ENCODE measurements around the gene CCR2. TPM values are rescaled to one million over a fixed set of nuclear protein-coding genes. Genes with fewer than 3 reads are reported as not detected.

The CCR2 gene
- total and polyA plus RNA-seq, 2 donors, result 2.4 to 7.3 TPM

- peak overlapping the region in 1 of 2 donors; percentile 42 for H3K27ac ChIP-seq (ENCODE audit: low read depth in 1 of 2, low read length in 1 of 2)
- DNase-seq (ENCODE audit: low read depth in 6 of 9, low spot score in 9 of 9), result peak in 7 of 9 donors; percentile 48 to 87 (median 68)
- peaks cover 0 to 3% of the 10 kb centered on the region in 2 donors for H3K9me3 ChIP-seq (ENCODE audit: control insufficient read depth in 2 of 2, insufficient read depth in 1 of 2, low read length in 1 of 2)
- no peaks in the 10 kb centered on the region for H3K27me3 ChIP-seq (ENCODE audit: control insufficient read depth in 2 of 2, insufficient read depth in 1 of 2, low read length in 1 of 2)
- WGBS, result 5% methylated on average over 2 of the region's 2 CpGs
- H3K4me3 ChIP-seq (ENCODE audit: low read length in 2 of 2), result no peak overlapping the region
- H3K4me1 ChIP-seq (ENCODE audit: control insufficient read depth in 2 of 2, insufficient read depth in 2 of 2, low read length in 2 of 2), result peaks cover 14 to 38% of the 10 kb centered on the region in 2 donors
- H3K36me3 ChIP-seq (ENCODE audit: control insufficient read depth in 2 of 2, insufficient read depth in 2 of 2, low read length in 1 of 2), result no peaks in the 10 kb centered on the region
Measured at GRCh38 chr3:46349484-46350261, 4.2 kb upstream of the CCR2 start.

GRCh38 chr3:46350262-46350565, 3.7 kb upstream of the CCR2 start:
- H3K27me3 ChIP-seq (ENCODE audit: control insufficient read depth in 2 of 2, insufficient read depth in 1 of 2, low read length in 1 of 2), result no peaks in the 10 kb centered on the region
- H3K36me3 ChIP-seq (ENCODE audit: control insufficient read depth in 2 of 2, insufficient read depth in 2 of 2, low read length in 1 of 2), result no peaks in the 10 kb centered on the region
- 75% methylated on average over 1 of the region's 1 CpG for WGBS
- no peak overlapping the region for H3K27ac ChIP-seq (ENCODE audit: low read depth in 1 of 2, low read length in 1 of 2)
- DNase-seq (ENCODE audit: low read depth in 6 of 9, low spot score in 9 of 9), result no peak
- H3K4me1 ChIP-seq (ENCODE audit: control insufficient read depth in 2 of 2, insufficient read depth in 2 of 2, low read length in 2 of 2), result peaks cover 14 to 38% of the 10 kb centered on the region in 2 donors
- no peak overlapping the region for H3K4me3 ChIP-seq (ENCODE audit: low read length in 2 of 2)
- peaks cover 0 to 3% of the 10 kb centered on the region in 2 donors for H3K9me3 ChIP-seq (ENCODE audit: control insufficient read depth in 2 of 2, insufficient read depth in 1 of 2, low read length in 1 of 2)

GRCh38 chr3:46351646-46352045, 2.3 kb upstream of the CCR2 start:
- H3K27me3 ChIP-seq (ENCODE audit: control insufficient read depth in 2 of 2, insufficient read depth in 1 of 2, low read length in 1 of 2), result no peaks in the 10 kb centered on the region
- peaks cover 14 to 38% of the 10 kb centered on the region in 2 donors for H3K4me1 ChIP-seq (ENCODE audit: control insufficient read depth in 2 of 2, insufficient read depth in 2 of 2, low read length in 2 of 2)

GRCh38 chr3:46353090-46353489, 821 bp upstream of the CCR2 start:
- Histone ChIP-seq H3K9me3 (ENCODE audit: control insufficient read depth in 2 of 2, insufficient read depth in 1 of 2, low read length in 1 of 2) (no peaks in the 10 kb centered on the region), H3K4me1 (ENCODE audit: control insufficient read depth in 2 of 2, insufficient read depth in 2 of 2, low read length in 2 of 2) (peaks cover 14 to 38% of the 10 kb centered on the region in 2 donors), H3K36me3 (ENCODE audit: control insufficient read depth in 2 of 2, insufficient read depth in 2 of 2, low read length in 1 of 2) (no peaks in the 10 kb centered on the region), H3K4me3 (ENCODE audit: low read length in 2 of 2) (no peak overlapping the region), H3K27me3 (ENCODE audit: control insufficient read depth in 2 of 2, insufficient read depth in 1 of 2, low read length in 1 of 2) (no peaks in the 10 kb centered on the region), H3K27ac (ENCODE audit: low read depth in 1 of 2, low read length in 1 of 2) (no peak overlapping the region)
- 87% methylated on average over 4 of the region's 4 CpGs for WGBS
- no peak for DNase-seq (ENCODE audit: low read depth in 6 of 9, low spot score in 9 of 9)

More at GRCh38 chr3:46351646-46352045, 2.3 kb upstream of the CCR2 start:
- no peak for DNase-seq (ENCODE audit: low read depth in 6 of 9, low spot score in 9 of 9)
- 97% methylated on average over 3 of the region's 3 CpGs for WGBS
- Histone ChIP-seq H3K27ac (ENCODE audit: low read depth in 1 of 2, low read length in 1 of 2) (no peak overlapping the region), H3K9me3 (ENCODE audit: control insufficient read depth in 2 of 2, insufficient read depth in 1 of 2, low read length in 1 of 2) (peaks cover 0 to 3% of the 10 kb centered on the region in 2 donors), H3K36me3 (ENCODE audit: control insufficient read depth in 2 of 2, insufficient read depth in 2 of 2, low read length in 1 of 2) (no peaks in the 10 kb centered on the region), H3K4me3 (ENCODE audit: low read length in 2 of 2) (no peak overlapping the region)

- H3K9me3 ChIP-seq (ENCODE audit: control insufficient read depth in 2 of 2, insufficient read depth in 1 of 2, low read length in 1 of 2), result no peaks in the 10 kb centered on the region
- peaks cover 9 to 32% of the 10 kb centered on the region in 2 donors for H3K4me1 ChIP-seq (ENCODE audit: control insufficient read depth in 2 of 2, insufficient read depth in 2 of 2, low read length in 2 of 2)
- H3K36me3 ChIP-seq (ENCODE audit: control insufficient read depth in 2 of 2, insufficient read depth in 2 of 2, low read length in 1 of 2), result no peaks in the 10 kb centered on the region
- no peak for DNase-seq (ENCODE audit: low read depth in 6 of 9, low spot score in 9 of 9)
- no peaks in the 10 kb centered on the region for H3K27me3 ChIP-seq (ENCODE audit: control insufficient read depth in 2 of 2, insufficient read depth in 1 of 2, low read length in 1 of 2)
- H3K27ac ChIP-seq (ENCODE audit: low read depth in 1 of 2, low read length in 1 of 2), result no peak overlapping the region
- no peak overlapping the region for H3K4me3 ChIP-seq (ENCODE audit: low read length in 2 of 2)
- WGBS, result 62% methylated on average over 1 of the region's 1 CpG
Measured at GRCh38 chr3:46354478-46354877, 567 bp downstream of the CCR2 start.

- Histone ChIP-seq H3K36me3 (ENCODE audit: control insufficient read depth in 2 of 2, insufficient read depth in 2 of 2, low read length in 1 of 2) (no peaks in the 10 kb centered on the region), H3K4me1 (ENCODE audit: control insufficient read depth in 2 of 2, insufficient read depth in 2 of 2, low read length in 2 of 2) (peaks cover 8 to 33% of the 10 kb centered on the region in 2 donors), H3K27me3 (ENCODE audit: control insufficient read depth in 2 of 2, insufficient read depth in 1 of 2, low read length in 1 of 2) (no peaks in the 10 kb centered on the region), H3K27ac (ENCODE audit: low read depth in 1 of 2, low read length in 1 of 2) (no peak overlapping the region), H3K4me3 (ENCODE audit: low read length in 2 of 2) (no peak overlapping the region), H3K9me3 (ENCODE audit: control insufficient read depth in 2 of 2, insufficient read depth in 1 of 2, low read length in 1 of 2) (no peaks in the 10 kb centered on the region)
- DNase-seq (ENCODE audit: low read depth in 6 of 9, low spot score in 9 of 9), result no peak
Measured at GRCh38 chr3:46354984-46355383, 1.1 kb downstream of the CCR2 start.

GRCh38 chr3:46356276-46356675, 2.4 kb downstream of the CCR2 start:
- H3K27me3 ChIP-seq (ENCODE audit: control insufficient read depth in 2 of 2, insufficient read depth in 1 of 2, low read length in 1 of 2), result no peaks in the 10 kb centered on the region
- no peak overlapping the region for H3K27ac ChIP-seq (ENCODE audit: low read depth in 1 of 2, low read length in 1 of 2)
- H3K9me3 ChIP-seq (ENCODE audit: control insufficient read depth in 2 of 2, insufficient read depth in 1 of 2, low read length in 1 of 2), result no peaks in the 10 kb centered on the region
- H3K4me3 ChIP-seq (ENCODE audit: low read length in 2 of 2), result no peak overlapping the region
- WGBS, result 96% methylated on average over 3 of the region's 3 CpGs
- H3K4me1 ChIP-seq (ENCODE audit: control insufficient read depth in 2 of 2, insufficient read depth in 2 of 2, low read length in 2 of 2), result peaks cover 0 to 35% of the 10 kb centered on the region in 2 donors
- DNase-seq (ENCODE audit: low read depth in 6 of 9, low spot score in 9 of 9), result no peak
- H3K36me3 ChIP-seq (ENCODE audit: control insufficient read depth in 2 of 2, insufficient read depth in 2 of 2, low read length in 1 of 2), result no peaks in the 10 kb centered on the region

- no peaks in the 10 kb centered on the region for H3K27me3 ChIP-seq (ENCODE audit: control insufficient read depth in 2 of 2, insufficient read depth in 1 of 2, low read length in 1 of 2)
- H3K9me3 ChIP-seq (ENCODE audit: control insufficient read depth in 2 of 2, insufficient read depth in 1 of 2, low read length in 1 of 2), result no peaks in the 10 kb centered on the region
- no peak for DNase-seq (ENCODE audit: low read depth in 6 of 9, low spot score in 9 of 9)
- H3K36me3 ChIP-seq (ENCODE audit: control insufficient read depth in 2 of 2, insufficient read depth in 2 of 2, low read length in 1 of 2), result no peaks in the 10 kb centered on the region
- H3K4me3 ChIP-seq (ENCODE audit: low read length in 2 of 2), result no peak overlapping the region
- H3K4me1 ChIP-seq (ENCODE audit: control insufficient read depth in 2 of 2, insufficient read depth in 2 of 2, low read length in 2 of 2), result peaks cover 0 to 36% of the 10 kb centered on the region in 2 donors
- no peak overlapping the region for H3K27ac ChIP-seq (ENCODE audit: low read depth in 1 of 2, low read length in 1 of 2)
- WGBS, result 94% methylated on average over 4 of the region's 4 CpGs
Measured at GRCh38 chr3:46356909-46357308, 3.0 kb downstream of the CCR2 start.

GRCh38 chr3:46358466-46358865, 4.6 kb downstream of the CCR2 start:
- Histone ChIP-seq H3K4me1 (ENCODE audit: control insufficient read depth in 2 of 2, insufficient read depth in 2 of 2, low read length in 2 of 2) (peaks cover 0 to 36% of the 10 kb centered on the region in 2 donors), H3K4me3 (ENCODE audit: low read length in 2 of 2) (no peak overlapping the region), H3K9me3 (ENCODE audit: control insufficient read depth in 2 of 2, insufficient read depth in 1 of 2, low read length in 1 of 2) (no peaks in the 10 kb centered on the region), H3K27ac (ENCODE audit: low read depth in 1 of 2, low read length in 1 of 2) (no peak overlapping the region), H3K36me3 (ENCODE audit: control insufficient read depth in 2 of 2, insufficient read depth in 2 of 2, low read length in 1 of 2) (no peaks in the 10 kb centered on the region), H3K27me3 (ENCODE audit: control insufficient read depth in 2 of 2, insufficient read depth in 1 of 2, low read length in 1 of 2) (no peaks in the 10 kb centered on the region)
- no peak for DNase-seq (ENCODE audit: low read depth in 6 of 9, low spot score in 9 of 9)
- WGBS, result 94% methylated on average over 6 of the region's 6 CpGs

Data from thymus (tissue), 11 donors.